ENCODE data around the gene TOM1L1.

TOM1L1 gene

DNA sequence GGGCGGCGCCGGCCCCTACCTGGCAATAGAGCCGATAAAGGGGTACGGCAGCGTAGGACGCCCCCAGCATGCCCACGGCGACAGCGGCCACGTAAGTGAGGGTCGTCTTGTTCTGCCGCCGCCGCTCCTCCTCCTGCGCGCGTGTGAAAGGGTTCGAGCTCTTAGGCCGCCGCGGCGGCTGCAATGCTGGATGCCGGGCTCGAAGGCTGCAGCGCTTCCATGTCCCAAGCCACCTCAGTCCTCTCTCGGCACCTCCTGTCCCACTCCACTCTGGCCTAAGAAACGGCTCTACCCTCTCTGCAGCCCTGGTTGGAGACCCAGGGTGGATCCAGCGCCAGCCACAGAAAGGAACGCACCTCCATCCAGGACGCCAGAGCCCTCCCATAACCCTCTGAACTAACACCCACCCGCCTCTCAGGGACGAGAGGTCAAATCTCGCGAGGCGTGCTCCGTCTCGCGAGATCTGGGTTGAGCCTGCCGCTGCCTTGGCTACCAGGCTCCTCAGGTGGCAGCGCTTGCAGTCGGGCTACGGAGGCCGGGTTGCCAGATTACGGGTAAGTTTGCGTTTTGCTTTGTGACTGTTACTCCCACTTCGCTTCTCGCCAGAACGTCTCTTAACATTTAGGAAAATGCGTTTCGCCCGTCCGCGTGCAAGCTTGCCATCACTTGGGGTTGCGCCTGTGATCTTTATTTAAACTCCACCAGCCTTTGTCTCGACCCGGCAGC, 67.8 kb downstream of the TOM1L1 start, which contains the start of the genes COX11 and STXBP4 (continued):
- no peak for TF ChIP-seq SALL2 (tag by site-specific recombination; IDR thresholded peaks at IDR 0.05; ENCODE audit: borderline replicate concordance)
- TF ChIP-seq ZFP69B (tag by site-specific recombination; IDR thresholded peaks at IDR 0.05) = no peak
- TF ChIP-seq ZXDB (tag by site-specific recombination; IDR thresholded peaks at IDR 0.05) = peak; percentile 68
- TF ChIP-seq, protein P1, sequence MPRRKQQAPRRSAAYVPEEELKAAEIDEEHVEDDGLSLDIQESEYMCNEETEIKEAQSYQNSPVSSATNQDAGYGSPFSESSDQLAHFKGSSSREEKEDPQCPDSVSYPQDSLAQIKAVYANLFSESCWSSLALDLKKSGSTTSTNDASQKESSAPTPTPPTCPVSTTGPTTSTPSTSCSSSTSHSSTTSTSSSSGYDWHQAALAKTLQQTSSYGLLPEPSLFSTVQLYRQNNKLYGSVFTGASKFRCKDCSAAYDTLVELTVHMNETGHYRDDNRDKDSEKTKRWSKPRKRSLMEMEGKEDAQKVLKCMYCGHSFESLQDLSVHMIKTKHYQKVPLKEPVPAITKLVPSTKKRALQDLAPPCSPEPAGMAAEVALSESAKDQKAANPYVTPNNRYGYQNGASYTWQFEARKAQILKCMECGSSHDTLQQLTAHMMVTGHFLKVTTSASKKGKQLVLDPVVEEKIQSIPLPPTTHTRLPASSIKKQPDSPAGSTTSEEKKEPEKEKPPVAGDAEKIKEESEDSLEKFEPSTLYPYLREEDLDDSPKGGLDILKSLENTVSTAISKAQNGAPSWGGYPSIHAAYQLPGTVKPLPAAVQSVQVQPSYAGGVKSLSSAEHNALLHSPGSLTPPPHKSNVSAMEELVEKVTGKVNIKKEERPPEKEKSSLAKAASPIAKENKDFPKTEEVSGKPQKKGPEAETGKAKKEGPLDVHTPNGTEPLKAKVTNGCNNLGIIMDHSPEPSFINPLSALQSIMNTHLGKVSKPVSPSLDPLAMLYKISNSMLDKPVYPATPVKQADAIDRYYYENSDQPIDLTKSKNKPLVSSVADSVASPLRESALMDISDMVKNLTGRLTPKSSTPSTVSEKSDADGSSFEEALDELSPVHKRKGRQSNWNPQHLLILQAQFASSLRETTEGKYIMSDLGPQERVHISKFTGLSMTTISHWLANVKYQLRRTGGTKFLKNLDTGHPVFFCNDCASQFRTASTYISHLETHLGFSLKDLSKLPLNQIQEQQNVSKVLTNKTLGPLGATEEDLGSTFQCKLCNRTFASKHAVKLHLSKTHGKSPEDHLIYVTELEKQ (tag by site-specific recombination; IDR thresholded peaks at IDR 0.05; ENCODE audit: borderline replicate concordance) = no peak
- TF ChIP-seq HOXD13 (CRISPR knock-in tag; IDR thresholded peaks at IDR 0.05; ENCODE audit: borderline replicate concordance) = no peak
- TF ChIP-seq ZNF747 (tag by site-specific recombination; IDR thresholded peaks at IDR 0.05) = no peak
- no peak for TF ChIP-seq ZNF202 (tag by site-specific recombination; IDR thresholded peaks at IDR 0.05; ENCODE audit: borderline replicate concordance)
- TF ChIP-seq, protein P2, sequence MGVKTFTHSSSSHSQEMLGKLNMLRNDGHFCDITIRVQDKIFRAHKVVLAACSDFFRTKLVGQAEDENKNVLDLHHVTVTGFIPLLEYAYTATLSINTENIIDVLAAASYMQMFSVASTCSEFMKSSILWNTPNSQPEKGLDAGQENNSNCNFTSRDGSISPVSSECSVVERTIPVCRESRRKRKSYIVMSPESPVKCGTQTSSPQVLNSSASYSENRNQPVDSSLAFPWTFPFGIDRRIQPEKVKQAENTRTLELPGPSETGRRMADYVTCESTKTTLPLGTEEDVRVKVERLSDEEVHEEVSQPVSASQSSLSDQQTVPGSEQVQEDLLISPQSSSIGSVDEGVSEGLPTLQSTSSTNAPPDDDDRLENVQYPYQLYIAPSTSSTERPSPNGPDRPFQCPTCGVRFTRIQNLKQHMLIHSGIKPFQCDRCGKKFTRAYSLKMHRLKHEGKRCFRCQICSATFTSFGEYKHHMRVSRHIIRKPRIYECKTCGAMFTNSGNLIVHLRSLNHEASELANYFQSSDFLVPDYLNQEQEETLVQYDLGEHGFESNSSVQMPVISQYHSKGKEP (tag by site-specific recombination; IDR thresholded peaks at IDR 0.05) = peak; percentile 34; the same call in 1 of the 2 replicates
- TF ChIP-seq ZNF792 (tag by site-specific recombination; IDR thresholded peaks at IDR 0.05) = no peak
- no peak for TF ChIP-seq ZNF785 (tag by site-specific recombination; IDR thresholded peaks at IDR 0.05)
- TF ChIP-seq ZNF174 (tag by site-specific recombination; IDR thresholded peaks at IDR 0.05) = no peak
- no peak for TF ChIP-seq ZNF610 (tag by site-specific recombination; IDR thresholded peaks at IDR 0.05; ENCODE audit: borderline replicate concordance)
- TF ChIP-seq, protein P3, sequence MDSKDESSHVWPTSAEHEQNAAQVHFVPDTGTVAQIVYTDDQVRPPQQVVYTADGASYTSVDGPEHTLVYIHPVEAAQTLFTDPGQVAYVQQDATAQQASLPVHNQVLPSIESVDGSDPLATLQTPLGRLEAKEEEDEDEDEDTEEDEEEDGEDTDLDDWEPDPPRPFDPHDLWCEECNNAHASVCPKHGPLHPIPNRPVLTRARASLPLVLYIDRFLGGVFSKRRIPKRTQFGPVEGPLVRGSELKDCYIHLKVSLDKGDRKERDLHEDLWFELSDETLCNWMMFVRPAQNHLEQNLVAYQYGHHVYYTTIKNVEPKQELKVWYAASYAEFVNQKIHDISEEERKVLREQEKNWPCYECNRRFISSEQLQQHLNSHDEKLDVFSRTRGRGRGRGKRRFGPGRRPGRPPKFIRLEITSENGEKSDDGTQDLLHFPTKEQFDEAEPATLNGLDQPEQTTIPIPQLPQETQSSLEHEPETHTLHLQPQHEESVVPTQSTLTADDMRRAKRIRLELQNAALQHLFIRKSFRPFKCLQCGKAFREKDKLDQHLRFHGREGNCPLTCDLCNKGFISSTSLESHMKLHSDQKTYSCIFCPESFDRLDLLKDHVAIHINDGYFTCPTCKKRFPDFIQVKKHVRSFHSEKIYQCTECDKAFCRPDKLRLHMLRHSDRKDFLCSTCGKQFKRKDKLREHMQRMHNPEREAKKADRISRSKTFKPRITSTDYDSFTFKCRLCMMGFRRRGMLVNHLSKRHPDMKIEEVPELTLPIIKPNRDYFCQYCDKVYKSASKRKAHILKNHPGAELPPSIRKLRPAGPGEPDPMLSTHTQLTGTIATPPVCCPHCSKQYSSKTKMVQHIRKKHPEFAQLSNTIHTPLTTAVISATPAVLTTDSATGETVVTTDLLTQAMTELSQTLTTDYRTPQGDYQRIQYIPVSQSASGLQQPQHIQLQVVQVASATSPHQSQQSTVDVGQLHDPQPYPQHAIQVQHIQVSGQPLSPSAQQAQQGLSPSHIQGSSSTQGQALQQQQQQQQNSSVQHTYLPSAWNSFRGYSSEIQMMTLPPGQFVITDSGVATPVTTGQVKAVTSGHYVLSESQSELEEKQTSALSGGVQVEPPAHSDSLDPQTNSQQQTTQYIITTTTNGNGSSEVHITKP (tag by site-specific recombination; IDR thresholded peaks at IDR 0.05) = no peak
- no peak for TF ChIP-seq ZNF423 (tag by site-specific recombination; IDR thresholded peaks at IDR 0.05)
- TF ChIP-seq, protein P4, sequence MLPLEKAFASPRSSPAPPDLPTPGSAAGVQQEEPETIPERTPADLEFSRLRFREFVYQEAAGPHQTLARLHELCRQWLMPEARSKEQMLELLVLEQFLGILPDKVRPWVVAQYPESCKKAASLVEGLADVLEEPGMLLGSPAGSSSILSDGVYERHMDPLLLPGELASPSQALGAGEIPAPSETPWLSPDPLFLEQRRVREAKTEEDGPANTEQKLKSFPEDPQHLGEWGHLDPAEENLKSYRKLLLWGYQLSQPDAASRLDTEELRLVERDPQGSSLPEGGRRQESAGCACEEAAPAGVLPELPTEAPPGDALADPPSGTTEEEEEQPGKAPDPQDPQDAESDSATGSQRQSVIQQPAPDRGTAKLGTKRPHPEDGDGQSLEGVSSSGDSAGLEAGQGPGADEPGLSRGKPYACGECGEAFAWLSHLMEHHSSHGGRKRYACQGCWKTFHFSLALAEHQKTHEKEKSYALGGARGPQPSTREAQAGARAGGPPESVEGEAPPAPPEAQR (tag by site-specific recombination; IDR thresholded peaks at IDR 0.05) = no peak
- no peak for TF ChIP-seq PRDM1 (tag by site-specific recombination; IDR thresholded peaks at IDR 0.05)
- no peak for TF ChIP-seq MZF1 (tag by site-specific recombination; IDR thresholded peaks at IDR 0.05; ENCODE audit: borderline replicate concordance)
- peak; percentile 77 for TF ChIP-seq ZNF600 (tag by site-specific recombination; IDR thresholded peaks at IDR 0.05)
- TF ChIP-seq ZFHX2 (tag by site-specific recombination; conservative IDR thresholded peaks at IDR 0.05) = 0 out of 2 replicates have a peak, but pooled peaks have one; percentile 30
- no peak for TF ChIP-seq ZNF239 (tag by site-specific recombination; IDR thresholded peaks at IDR 0.05)
- TF ChIP-seq, protein P5, sequence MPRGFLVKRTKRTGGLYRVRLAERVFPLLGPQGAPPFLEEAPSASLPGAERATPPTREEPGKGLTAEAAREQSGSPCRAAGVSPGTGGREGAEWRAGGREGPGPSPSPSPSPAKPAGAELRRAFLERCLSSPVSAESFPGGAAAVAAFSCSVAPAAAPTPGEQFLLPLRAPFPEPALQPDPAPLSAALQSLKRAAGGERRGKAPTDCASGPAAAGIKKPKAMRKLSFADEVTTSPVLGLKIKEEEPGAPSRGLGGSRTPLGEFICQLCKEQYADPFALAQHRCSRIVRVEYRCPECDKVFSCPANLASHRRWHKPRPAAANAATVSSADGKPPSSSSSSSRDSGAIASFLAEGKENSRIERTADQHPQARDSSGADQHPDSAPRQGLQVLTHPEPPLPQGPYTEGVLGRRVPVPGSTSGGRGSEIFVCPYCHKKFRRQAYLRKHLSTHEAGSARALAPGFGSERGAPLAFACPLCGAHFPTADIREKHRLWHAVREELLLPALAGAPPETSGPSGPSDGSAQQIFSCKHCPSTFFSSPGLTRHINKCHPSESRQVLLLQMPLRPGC (tag by site-specific recombination; IDR thresholded peaks at IDR 0.05) = no peak
- TF ChIP-seq, protein P6, sequence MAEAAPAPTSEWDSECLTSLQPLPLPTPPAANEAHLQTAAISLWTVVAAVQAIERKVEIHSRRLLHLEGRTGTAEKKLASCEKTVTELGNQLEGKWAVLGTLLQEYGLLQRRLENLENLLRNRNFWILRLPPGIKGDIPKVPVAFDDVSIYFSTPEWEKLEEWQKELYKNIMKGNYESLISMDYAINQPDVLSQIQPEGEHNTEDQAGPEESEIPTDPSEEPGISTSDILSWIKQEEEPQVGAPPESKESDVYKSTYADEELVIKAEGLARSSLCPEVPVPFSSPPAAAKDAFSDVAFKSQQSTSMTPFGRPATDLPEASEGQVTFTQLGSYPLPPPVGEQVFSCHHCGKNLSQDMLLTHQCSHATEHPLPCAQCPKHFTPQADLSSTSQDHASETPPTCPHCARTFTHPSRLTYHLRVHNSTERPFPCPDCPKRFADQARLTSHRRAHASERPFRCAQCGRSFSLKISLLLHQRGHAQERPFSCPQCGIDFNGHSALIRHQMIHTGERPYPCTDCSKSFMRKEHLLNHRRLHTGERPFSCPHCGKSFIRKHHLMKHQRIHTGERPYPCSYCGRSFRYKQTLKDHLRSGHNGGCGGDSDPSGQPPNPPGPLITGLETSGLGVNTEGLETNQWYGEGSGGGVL (tag by site-specific recombination; IDR thresholded peaks at IDR 0.05) = no peak
- no peak for TF ChIP-seq ZNF768 (tag by site-specific recombination; IDR thresholded peaks at IDR 0.05)
- TF ChIP-seq, protein P7, sequence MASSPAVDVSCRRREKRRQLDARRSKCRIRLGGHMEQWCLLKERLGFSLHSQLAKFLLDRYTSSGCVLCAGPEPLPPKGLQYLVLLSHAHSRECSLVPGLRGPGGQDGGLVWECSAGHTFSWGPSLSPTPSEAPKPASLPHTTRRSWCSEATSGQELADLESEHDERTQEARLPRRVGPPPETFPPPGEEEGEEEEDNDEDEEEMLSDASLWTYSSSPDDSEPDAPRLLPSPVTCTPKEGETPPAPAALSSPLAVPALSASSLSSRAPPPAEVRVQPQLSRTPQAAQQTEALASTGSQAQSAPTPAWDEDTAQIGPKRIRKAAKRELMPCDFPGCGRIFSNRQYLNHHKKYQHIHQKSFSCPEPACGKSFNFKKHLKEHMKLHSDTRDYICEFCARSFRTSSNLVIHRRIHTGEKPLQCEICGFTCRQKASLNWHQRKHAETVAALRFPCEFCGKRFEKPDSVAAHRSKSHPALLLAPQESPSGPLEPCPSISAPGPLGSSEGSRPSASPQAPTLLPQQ (tag by site-specific recombination; IDR thresholded peaks at IDR 0.05) = no peak
